H1 (cell line): ENCODE results near the gene CLDN4.

ENCODE experiments used
- CTCF ChIP-seq, 3 experiments: IDR thresholded peaks; 1 replicate in 2 of 3; 2 replicates in 1 of 3; pipeline versions ENCODE4 v1.5.1 to v1.6.1; 2011; ENCODE audit warnings: low read length in 3 of 3, mild to moderate bottlenecking in 3 of 3, inconsistent platforms in 2 of 3, low read depth in 1 of 3, moderate library complexity in 1 of 3; ENCODE audit not compliant: insufficient read depth in 1 of 3; ENCODE audit errors: control extremely low read depth in 1 of 3
- POLR2A ChIP-seq, 2 experiments: IDR thresholded peaks; 1 replicate in 1 of 2; 2 replicates in 1 of 2; pipeline ENCODE4 v1.6.1; 2011; ENCODE audit warnings: low read depth in 2 of 2, low read length in 2 of 2, mild to moderate bottlenecking in 2 of 2; ENCODE audit errors: control extremely low read depth in 1 of 2

GRCh38 chr7:73786588-73786987 is 44.2 kb upstream of the CLDN4 start:
- TF ChIP-seq POLR2A (IDR thresholded peaks at IDR 0.05; ENCODE audit: control extremely low read depth in 1 of 2, low read depth in 2 of 2, low read length in 2 of 2) (no peak), CTCF (IDR thresholded peaks at IDR 0.05; ENCODE audit: control extremely low read depth in 1 of 3, insufficient read depth in 1 of 3, low read depth in 1 of 3, low read length in 3 of 3) (no peak)
